ENCODE measurements around the gene ZKSCAN1. TPM values are rescaled to one million over a fixed set of nuclear protein-coding genes. Genes with fewer than 3 reads are reported as not detected.
"Not testable (repeated sequence)": the region's sequence is repeated elsewhere in the genome, so short reads cannot be mapped to it uniquely, and the experiment has no call there.

Gene ZKSCAN1
- total RNA-seq, 1 experiment from 2014 or later: 61.2 TPM

- H2AFZ ChIP-seq (ENCODE audit: low read depth, low read length, poor library complexity, severe bottlenecking); H3K27me3 ChIP-seq (ENCODE audit: insufficient read depth, low read length); H3K27ac ChIP-seq (ENCODE audit: low read depth, low read length); H3K9me2 ChIP-seq (ENCODE audit: insufficient read depth); BruUV-seq (replicated peaks); POLR2A ChIA-PET; H3K36me3 ChIP-seq (ENCODE audit: control insufficient read depth in 1 of 2, insufficient read depth in 2 of 2, low read length in 2 of 2); ATAC-seq; intact Hi-C loops (cut with micrococcal nuclease); H3K79me2 ChIP-seq (ENCODE audit: insufficient read depth, low read length); H3K9ac ChIP-seq (ENCODE audit: low read length); H3K4me2 ChIP-seq (ENCODE audit: low read length); H4K20me1 ChIP-seq (ENCODE audit: insufficient read depth); RAD21 ChIA-PET (ENCODE audit: low non-redundant PET in 1 of 2, low total read pairs in 2 of 2, uncharacterized antibody in 2 of 2, unreplicated experiment in 2 of 2); DNase-seq (ENCODE audit: low read depth, low spot score); H3K4me1 ChIP-seq (ENCODE audit: control insufficient read depth in 1 of 2, insufficient read depth in 2 of 2, low read length in 2 of 2); H3K4me3 ChIP-seq (replicated peaks in 1 of 2; ENCODE audit: low read depth in 1 of 2, low read length in 2 of 2); CTCF ChIA-PET; H3K9me3 ChIP-seq (ENCODE audit: control insufficient read depth in 1 of 2, insufficient read depth in 1 of 2, low read depth in 1 of 2, low read length in 2 of 2): not testable (repeated sequence)
Measured at GRCh38 chr7:99981066-99981465, 34.3 kb upstream of the ZKSCAN1 start.

DNA sequence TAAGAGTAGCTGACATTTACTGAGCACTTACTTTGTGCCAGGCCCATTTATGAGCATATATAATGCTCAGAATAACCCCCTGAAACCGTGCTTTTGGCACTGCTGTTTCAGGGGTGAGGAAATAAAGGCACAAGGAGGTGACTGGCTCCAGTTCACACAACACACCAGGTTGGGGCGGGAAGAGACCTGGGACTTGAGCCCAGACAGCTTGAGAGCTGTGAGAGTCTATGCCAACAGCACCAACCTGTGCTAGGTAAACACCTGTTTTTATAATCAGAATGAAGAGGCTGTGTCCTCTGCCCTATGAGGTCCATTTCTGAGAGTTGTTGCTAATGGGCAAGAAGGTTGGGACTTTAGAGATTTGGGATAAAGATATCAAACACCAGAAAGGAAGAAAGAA, 30.8 kb upstream of the ZKSCAN1 start:
- BruUV-seq (replicated peaks): no TSS peak
- DNase-seq (ENCODE audit: low read depth, low spot score): no peak
- no peaks in the 10 kb centered on the region for H3K79me2 ChIP-seq (ENCODE audit: insufficient read depth, low read length)
- H4K20me1 ChIP-seq (ENCODE audit: insufficient read depth): no peaks in the 10 kb centered on the region
- H3K9me3 ChIP-seq (ENCODE audit: control insufficient read depth in 1 of 2, insufficient read depth in 1 of 2, low read depth in 1 of 2, low read length in 2 of 2): no peaks in the 10 kb centered on the region
- no peaks in the 10 kb centered on the region for H3K9me2 ChIP-seq (ENCODE audit: insufficient read depth)
- TF ChIP-seq POLR2AphosphoS5 (IDR thresholded peaks at IDR 0.05; ENCODE audit: low read depth, low read length): no peak
- no peak for TF ChIP-seq ATF3 (IDR thresholded peaks at IDR 0.05)
- no peak for TF ChIP-seq SIN3A (IDR thresholded peaks at IDR 0.05; ENCODE audit: low read depth)
- TF ChIP-seq EZH2 (IDR thresholded peaks at IDR 0.05): no peak
- no peak for TF ChIP-seq YY1 (IDR thresholded peaks at IDR 0.05; ENCODE audit: extremely low read depth, insufficient replicate concordance, low read depth, low read length)
- no peak for TF ChIP-seq JUND (IDR thresholded peaks at IDR 0.05)
- no peak for TF ChIP-seq ELF1 (IDR thresholded peaks at IDR 0.05; ENCODE audit: borderline replicate concordance, low read depth)
- no peak for TF ChIP-seq SP1 (IDR thresholded peaks at IDR 0.05; ENCODE audit: low read depth)
- no peak for TF ChIP-seq EGR1 (IDR thresholded peaks at IDR 0.05; ENCODE audit: low read depth)
- no peak overlapping the region for H2AFZ ChIP-seq (ENCODE audit: low read depth, low read length, poor library complexity, severe bottlenecking)
- CTCF ChIA-PET: no interaction called here
- ATAC-seq: no peak
- RAD21 ChIA-PET (ENCODE audit: low non-redundant PET in 1 of 2, low total read pairs in 2 of 2, uncharacterized antibody in 2 of 2, unreplicated experiment in 2 of 2): no interaction called here
- no peak overlapping the region for H3K4me3 ChIP-seq (replicated peaks in 1 of 2; ENCODE audit: low read depth in 1 of 2, low read length in 2 of 2)
- H3K4me2 ChIP-seq (ENCODE audit: low read length): no peak overlapping the region
- H3K27me3 ChIP-seq (ENCODE audit: insufficient read depth, low read length): 0 out of 2 replicates have a peak, but pooled peaks cover 2% of the 10 kb centered on the region
- H3K36me3 ChIP-seq (ENCODE audit: control insufficient read depth in 1 of 2, insufficient read depth in 2 of 2, low read length in 2 of 2): no peaks in the 10 kb centered on the region
- H3K4me1 ChIP-seq (ENCODE audit: control insufficient read depth in 1 of 2, insufficient read depth in 2 of 2, low read length in 2 of 2): no peaks in the 10 kb centered on the region
- H3K27ac ChIP-seq (ENCODE audit: low read depth, low read length): no peak overlapping the region
- POLR2A ChIA-PET: no interaction called here
- no peak overlapping the region for H3K9ac ChIP-seq (ENCODE audit: low read length)
- intact Hi-C loops (cut with micrococcal nuclease): no loop called here

DNA sequence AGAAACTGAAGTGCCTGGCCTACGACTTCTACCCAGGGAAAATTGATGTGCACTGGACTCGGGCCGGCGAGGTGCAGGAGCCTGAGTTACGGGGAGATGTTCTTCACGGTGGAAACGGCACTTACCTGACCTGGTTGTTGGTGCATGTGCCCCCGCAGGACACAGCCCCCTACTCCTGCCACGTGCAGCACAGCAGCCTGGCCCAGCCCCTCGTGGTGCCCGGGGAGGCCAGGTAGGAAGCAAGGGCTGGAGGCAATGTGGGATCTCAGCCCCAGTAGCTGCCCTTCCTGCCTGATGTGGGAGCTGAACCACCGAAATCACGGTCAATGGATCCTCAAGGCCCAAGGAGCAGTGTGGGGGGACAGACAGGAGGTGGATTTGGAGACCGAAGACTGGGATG, 28.1 kb upstream of the ZKSCAN1 start:
- H3K27ac ChIP-seq (ENCODE audit: low read depth, low read length); POLR2A ChIA-PET; BruUV-seq (replicated peaks); H3K36me3 ChIP-seq (ENCODE audit: control insufficient read depth in 1 of 2, insufficient read depth in 2 of 2, low read length in 2 of 2); H3K9me2 ChIP-seq (ENCODE audit: insufficient read depth); H3K4me1 ChIP-seq (ENCODE audit: control insufficient read depth in 1 of 2, insufficient read depth in 2 of 2, low read length in 2 of 2); H4K20me1 ChIP-seq (ENCODE audit: insufficient read depth); DNase-seq (ENCODE audit: low read depth, low spot score); H3K9ac ChIP-seq (ENCODE audit: low read length); H3K4me2 ChIP-seq (ENCODE audit: low read length); H3K27me3 ChIP-seq (ENCODE audit: insufficient read depth, low read length); intact Hi-C loops (cut with micrococcal nuclease); ATAC-seq; H3K79me2 ChIP-seq (ENCODE audit: insufficient read depth, low read length); H2AFZ ChIP-seq (ENCODE audit: low read depth, low read length, poor library complexity, severe bottlenecking); CTCF ChIA-PET; H3K4me3 ChIP-seq (replicated peaks in 1 of 2; ENCODE audit: low read depth in 1 of 2, low read length in 2 of 2); H3K9me3 ChIP-seq (ENCODE audit: control insufficient read depth in 1 of 2, insufficient read depth in 1 of 2, low read depth in 1 of 2, low read length in 2 of 2); RAD21 ChIA-PET (ENCODE audit: low non-redundant PET in 1 of 2, low total read pairs in 2 of 2, uncharacterized antibody in 2 of 2, unreplicated experiment in 2 of 2): not testable (repeated sequence)
